NOMO-1 (cell line): ENCODE data around the gene THADA.

Experiments used
- DNase-seq, 2 experiments: peaks; one replicate each; lab custom pipeline; 2025; ENCODE audit not compliant: unreplicated experiment in 2 of 2; lab: John Stamatoyannopoulos, UW

Gene THADA

DNA sequence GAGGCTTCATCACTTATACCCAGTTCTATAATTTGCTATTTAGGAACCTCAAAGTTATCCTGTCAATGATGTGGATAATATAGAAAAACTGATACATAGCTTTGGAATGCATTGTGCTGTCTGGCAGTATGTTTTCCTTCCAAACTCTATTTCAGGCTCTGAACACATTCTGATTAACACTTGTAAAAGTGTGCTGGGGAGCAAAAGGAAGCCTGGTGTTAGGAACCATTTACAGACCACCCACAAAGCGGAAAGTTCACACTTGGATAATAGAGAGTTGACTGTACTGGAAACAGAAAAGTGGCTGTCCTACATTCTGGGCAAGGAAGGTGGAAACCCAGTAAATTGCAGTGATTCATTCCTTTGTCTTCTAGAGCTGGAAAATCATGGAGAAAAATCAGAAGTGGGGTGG lies 254.9 kb downstream of the THADA start:
- DNase-seq, result no peak

DNA sequence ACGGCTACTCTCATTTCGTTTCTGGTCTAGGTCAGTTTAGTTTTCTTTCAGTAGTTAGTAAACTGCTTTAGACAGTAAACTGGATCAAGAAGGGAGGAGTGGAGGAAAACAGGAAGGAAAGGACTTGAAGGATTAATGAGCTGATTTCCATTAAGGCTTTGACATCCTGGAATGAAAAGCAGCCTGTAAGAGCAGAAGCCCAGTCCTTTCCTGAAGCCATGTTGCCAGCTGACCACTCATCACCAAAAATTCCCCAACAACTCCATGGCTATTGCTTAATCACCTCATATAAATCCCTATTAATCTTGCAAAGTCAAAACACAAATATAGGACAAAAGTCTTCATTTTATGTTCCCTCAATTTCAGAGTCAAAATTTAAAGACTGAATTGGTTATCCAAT lies 255.8 kb downstream of the THADA start:
- DNase-seq, result no peak

DNA sequence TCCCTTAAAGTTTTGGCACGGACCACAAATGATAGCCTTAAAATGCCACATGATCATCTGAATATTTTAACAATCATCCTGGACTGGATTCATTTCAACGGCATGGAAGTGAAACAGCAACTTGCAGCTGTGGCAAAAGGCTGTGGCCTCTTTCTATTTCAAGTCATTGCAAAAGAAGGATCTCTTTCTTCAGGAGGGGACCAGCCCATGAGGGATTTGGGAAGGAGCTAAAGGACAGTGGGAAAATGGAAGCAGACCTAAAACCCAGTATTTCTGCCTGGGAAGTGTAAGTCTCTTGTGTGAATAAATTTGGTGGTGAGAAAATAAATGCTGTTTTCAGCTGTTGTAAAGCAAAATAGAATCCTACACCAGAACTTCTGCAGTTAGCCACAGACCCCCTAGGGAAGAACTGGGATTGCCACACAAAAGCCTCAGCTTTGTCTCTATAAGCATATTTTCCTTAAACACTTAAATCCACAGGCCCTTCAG lies 262.1 kb downstream of the THADA start:
- DNase-seq, result peak; percentile 78 to 89

DNA sequence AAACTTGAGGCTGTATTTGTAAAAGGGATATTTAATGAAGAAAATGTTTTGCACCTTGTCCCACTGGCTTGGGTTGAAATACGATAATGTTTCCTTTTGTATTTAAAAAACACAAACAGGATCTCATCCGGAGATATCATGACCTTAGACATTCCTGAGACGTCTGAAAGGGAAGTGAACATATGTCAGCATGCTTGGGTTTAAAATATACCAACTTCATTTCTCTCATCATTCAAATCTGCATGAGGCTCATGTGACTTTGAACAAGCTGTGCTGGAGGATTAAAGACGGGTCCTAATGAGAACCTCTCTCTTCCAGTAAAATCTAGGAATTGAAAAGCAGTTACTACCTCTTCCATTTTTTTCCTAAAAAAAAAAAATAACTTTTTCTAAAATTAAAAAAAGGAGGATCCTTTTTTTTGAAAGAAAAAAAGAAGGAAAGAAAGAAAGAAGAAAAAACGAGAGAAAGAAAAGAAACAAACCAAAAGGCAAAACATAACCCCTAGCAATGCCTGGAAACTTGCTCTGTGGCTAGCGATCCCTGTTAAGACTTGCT lies 262.7 kb downstream of the THADA start:
- peak in 1 of 2 experiments; percentile 48 for DNase-seq

DNA sequence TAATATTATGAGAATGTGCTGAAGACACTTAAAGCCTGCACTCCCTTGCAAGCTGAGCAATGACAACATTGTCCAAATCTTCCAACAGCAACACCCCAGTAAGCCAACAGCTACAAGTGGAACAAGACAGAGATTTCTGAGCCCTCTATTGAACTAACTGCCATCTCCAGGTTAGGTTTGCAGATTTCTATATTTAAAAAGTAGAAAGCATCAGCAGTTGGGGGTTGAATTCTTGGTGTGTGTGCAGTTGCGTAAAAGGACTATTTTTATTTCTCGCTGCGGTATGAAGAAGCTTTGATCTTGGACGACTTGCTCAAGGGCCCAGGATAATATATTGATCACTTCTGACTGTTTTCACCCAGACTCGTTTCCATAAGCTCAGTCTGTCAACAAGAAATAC lies 263.2 kb downstream of the THADA start:
- DNase-seq, result peak; percentile 83 to 90

DNA sequence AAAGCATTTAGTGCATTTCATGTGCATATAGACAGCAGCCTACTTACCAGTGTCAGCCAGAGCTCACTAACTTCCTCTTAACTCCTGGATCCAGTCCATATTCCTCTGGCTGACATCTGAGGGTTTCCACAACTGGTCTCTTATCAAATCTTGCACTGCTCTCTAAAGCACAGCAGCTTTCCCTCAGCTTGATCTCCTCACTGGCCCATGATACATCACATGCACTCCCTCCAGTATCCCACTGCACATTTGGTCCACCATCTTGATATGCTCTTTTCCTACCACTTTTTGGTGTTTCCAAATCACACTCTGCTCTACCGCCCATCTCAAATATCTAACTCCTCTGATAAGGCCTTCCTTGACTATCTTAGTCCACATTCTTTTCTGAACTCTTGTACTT lies 264.4 kb downstream of the THADA start:
- DNase-seq, result peak; percentile 15 to 47

DNA sequence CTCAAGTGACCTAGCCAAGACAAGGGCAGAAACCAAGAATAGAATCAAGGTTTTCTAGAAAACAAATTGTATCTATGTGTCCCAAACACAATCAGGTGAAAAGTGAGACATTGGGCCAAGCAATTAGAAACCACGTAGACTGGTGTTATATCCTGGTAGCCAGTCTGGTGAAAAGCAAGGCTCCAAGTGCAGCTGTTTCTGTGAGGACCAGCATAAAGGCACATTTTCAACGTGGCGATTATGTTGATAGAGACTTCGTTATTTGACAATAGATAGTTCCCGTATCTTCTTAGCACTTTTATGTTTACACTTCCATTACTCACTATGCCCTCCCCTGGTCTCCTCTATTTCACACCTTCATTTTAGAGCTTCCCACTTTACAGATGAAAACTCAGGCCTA lies 266.2 kb downstream of the THADA start:
- no peak for DNase-seq

DNA sequence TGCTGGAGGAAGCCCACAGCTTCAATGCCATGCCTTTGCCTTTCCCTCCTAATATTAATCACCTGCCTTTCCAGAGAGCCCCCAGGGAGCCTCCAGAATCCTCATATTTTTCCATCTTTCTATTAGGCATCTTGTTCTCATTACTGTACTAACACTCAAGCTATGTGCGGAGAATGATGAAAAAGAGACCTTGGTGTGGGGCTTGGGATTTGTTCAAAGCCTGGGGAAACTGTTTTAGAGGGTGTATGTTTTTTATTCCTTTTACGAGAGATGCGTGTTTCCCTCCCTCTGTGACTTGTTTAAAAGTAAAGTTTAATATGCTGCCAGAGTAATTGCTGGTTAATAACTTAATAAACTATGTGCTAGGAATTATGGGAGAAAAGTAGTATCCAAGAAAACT lies 267.0 kb downstream of the THADA start:
- no peak for DNase-seq

DNA sequence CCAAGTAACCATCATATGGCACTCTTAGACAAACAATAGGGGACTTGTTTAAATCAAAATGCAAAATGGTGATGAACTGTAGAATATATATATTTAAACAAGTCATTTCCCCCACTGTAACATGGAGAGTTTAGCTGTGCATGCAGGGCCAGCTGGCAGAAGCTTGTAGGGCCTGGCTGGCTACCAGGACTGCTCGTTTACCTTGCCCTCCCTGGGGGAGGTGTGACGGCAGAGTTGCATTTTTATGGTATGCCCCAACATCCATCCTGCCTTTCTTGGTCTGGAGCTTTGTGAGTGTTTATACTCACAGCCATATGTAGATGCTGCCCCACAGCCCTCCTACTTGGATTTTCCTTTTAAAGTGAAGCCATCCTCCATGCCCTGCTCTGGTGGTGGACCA lies 267.7 kb downstream of the THADA start:
- no peak for DNase-seq

DNA sequence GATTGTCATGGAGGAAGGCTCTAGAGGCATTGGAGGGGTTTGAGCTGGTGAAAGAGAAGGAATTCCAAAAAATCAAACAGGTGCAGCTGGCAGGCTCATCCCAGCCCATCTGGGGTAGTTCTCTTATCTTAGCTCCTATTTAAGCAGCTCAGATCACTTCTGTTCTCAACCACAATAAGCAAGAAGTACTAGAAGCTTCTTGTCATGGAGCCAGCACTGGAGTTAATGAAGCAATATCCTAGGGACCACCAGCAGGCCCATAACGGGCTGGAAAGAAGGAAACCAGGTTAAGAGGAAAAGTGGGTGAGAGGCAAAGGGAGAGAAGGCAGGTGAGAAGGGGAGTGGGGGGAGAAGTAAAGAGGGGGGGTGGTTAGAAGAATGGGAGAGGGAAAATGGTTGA lies 268.7 kb downstream of the THADA start:
- DNase-seq, result peak in 1 of 2 experiments; percentile 54

DNA sequence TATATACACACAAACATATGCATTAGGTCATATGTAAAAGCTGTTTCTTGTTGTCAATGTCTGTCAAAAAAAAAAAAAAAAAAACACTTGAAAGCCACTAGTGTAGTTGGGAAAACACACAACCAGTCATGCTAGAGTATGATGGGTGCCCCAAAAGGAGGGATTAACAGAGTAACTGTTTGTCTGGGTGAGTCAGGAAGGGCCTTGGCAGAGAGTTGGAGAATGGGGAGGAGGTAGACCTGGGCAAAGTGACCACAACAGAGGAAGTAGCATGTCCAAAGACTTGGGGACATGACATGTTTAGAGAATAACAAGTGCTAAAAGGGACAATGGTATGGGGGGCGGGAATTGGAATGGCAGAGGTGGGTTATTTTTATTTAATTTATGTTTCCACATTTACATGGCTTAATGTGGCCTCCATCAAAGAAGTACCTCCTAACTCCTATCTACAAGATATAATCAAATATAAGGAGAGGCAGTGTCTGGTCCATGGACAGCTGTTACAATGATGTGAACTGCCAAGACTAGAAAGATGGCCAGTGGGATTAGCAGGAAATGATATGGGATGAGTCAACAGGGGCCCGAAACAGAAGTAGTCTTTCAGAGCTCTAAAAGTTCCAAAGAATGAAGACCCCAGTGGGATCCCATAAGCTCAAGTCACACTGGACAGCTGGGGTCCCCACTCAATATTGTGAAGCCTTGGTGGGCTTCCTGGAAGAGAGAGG lies 269.6 kb downstream of the THADA start:
- DNase-seq, result peak in 1 of 2 experiments; percentile 32

DNA sequence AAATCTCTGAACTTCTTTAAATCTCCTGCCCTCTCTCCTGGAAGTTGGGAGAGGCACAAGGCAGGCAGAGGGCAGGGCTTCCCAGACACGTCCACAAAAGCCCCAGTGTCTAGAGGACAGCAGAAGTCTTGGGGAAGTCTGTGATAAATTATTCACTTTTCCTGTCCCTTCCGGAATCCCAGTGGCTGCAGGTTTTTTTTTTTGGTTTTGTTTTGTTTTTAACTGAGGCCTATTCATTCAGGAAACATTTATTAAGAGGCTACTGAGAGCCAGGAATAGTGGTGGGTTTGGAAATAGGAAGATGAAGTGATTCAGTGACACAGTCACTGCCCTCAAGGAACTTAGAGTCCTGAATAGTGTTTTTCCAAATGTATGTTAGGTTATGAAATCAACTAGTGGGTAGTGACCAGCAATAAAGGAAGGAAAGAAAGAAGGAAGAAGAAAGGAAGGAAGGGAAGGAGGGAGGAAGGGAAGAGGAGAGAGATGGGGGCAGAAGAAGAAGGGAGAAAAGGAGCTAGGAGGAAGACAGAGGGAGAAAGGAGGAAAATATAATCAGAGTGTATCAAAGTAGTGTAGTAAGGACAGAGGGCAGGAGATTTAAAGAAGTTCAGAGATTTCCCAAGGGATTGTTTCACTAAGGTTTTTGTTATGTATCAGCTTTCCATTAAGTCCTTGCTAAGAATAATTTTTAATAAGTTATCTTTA lies 270.6 kb downstream of the THADA start:
- no peak for DNase-seq

DNA sequence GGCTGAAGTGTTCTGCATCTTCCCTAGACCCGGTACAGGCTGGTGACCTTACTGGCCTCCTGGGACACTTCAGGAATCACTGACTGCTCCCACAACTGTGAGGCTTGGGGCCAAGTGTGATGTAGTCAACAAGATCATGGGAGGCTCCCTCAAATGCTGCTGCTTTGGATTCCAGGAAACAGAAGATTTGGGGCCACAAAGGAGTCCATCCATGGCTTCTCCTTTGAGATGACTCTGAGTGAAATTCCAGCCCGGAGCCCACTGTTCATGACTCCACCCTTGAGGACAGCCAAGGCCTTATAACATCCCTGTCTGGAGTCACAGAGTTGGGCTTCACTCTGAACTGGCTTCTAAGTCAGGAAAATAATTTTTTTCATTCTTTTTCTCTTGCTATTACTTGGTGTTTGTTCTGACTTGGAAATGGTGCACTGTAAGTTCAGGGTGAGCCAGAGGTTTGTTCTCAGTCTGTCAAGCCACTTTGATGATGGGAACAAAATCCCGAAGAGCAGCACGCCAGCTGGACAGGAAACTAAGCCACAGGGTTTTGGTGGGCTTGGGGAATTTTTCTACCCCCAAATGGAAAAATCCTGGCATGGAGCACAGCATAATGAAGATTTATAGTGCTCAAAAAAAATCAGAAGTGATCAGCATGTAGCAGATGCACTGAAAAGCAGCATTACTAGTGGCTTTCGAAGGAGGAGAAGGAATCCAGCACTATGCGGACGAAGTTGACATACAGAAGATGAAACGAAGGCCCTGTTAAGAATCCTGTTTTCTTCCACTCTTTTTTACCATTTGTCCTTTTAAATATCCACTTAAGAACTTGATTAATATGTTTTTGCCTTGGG lies 271.4 kb downstream of the THADA start:
- no peak for DNase-seq

DNA sequence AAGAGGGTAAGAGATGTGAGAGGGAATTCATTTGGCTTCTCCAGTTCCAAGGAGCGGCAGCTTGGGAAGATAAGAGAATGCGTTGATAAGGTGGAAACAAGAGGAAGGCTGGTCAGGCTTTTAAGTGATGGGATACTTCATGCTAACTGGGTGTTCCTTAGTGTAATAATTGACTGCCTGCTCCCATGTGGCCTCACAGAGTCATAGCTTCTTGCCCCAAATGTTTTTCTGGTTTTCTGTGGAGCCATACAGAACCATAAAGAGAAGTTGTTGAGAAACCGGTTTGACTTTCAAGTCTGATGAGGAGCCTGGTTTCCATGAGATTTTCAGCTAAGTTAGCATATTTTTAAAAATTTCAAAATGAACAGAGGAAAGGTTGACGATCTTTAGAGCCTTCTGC lies 272.0 kb downstream of the THADA start:
- DNase-seq, result no peak

DNA sequence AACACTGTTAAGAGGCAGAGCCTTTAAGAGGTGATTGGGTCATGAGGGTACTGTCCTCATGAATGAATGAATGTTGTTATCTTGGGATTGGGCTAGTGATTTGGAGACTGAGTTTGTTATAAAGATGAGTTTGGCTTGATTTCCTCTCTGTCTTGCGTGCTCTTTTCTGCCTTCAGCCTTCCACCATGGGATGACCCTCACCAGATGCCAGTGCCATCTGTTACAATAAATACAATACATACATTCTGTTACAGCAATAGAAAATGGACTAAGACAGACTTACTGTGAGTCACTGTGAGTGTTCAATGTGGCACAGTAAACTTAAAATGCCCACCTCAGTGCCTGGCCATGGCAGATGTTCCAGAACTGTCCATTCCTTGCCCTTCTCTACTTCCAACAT lies 274.4 kb downstream of the THADA start:
- no peak for DNase-seq

DNA sequence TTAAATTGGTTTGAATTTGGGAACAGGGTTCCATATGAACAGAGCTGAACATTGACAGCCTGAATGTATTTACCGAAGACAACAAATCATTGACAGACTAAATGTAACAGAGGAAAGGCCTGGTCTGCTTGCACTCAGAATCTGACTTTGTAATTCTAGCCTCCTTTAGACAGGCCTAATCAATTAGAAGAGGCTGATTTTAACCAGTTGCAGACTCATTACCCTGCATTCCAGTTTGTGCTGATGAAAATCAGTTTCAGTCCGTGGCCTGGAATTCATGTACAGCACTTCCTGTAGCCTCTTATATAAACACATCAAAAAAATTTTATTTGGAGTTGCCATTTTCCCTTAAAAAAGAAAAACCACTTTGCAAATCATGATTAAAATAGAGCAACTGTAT lies 276.3 kb downstream of the THADA start:
- no peak for DNase-seq

DNA sequence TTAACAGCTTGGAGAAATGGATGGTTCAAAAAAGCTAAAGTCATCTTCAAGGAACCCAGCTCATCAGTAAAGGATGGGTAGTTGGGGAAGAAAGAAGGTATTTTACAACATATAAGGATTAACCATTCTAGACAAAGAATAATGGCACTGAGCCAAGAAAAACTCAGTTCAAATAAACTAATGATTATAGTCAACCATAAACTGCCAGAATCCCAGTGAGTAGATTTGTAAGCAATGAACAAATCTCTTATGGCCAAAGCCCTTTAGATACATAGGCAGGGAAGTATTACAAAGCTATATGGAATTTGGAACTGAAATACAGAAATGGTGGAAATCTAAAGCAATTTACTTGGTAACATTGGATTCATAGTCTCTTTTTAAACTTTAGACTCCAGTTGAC lies 277.0 kb downstream of the THADA start:
- no peak for DNase-seq

DNA sequence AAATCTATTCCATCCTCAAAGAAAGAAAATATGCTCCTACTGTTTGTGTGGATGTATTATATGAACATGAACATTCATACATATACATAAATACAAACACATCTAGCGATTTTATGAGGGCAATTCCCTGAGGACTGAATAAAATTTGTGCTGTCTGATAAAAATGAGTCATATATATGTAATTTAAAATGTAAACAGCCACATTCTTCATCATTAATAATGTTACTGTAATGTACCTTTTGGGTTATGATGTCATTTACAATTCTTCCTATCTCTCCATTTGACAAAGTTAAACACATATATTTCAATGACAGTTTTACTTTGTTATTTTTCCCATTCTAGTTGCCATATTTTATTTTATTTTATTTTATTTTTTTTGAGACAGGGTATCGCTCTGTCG lies 278.2 kb downstream of the THADA start:
- no peak for DNase-seq

DNA sequence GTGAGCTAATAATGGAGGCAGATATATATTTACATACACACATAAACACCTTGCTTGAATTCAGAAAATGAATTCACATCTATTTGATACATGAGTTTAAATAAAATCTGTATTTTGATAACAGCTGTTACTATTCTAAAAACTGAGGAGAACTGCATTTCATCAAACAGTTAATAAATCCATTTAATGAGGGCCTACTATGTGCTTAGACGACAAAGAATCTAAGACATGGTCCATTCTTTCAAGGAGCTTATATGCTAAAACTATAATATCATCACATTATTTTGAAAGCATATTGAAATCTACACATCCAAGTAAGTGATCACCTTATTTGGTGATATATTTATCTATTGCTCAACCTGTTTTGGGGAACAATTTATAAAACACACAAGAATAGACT lies 278.6 kb downstream of the THADA start:
- DNase-seq, result no peak

DNA sequence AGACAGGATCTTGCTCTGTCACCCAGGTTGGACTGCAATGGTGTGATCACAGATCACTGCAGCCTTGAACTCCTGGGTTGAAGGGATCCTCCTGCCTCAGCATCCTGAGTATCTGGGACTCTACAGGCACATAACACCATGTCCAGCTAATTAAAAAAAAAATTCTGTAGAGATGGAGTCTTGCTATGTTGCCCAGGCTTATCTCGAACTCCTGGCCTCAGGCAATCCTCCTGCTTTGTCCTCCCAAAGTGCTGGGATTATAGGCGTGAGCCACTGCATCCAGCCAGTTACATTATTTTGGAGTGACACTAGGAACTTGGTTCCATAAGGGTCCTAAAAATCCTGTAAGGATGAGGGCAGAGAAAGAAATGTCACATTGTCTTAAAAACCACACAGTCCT lies 280.4 kb downstream of the THADA start:
- no peak for DNase-seq

DNA sequence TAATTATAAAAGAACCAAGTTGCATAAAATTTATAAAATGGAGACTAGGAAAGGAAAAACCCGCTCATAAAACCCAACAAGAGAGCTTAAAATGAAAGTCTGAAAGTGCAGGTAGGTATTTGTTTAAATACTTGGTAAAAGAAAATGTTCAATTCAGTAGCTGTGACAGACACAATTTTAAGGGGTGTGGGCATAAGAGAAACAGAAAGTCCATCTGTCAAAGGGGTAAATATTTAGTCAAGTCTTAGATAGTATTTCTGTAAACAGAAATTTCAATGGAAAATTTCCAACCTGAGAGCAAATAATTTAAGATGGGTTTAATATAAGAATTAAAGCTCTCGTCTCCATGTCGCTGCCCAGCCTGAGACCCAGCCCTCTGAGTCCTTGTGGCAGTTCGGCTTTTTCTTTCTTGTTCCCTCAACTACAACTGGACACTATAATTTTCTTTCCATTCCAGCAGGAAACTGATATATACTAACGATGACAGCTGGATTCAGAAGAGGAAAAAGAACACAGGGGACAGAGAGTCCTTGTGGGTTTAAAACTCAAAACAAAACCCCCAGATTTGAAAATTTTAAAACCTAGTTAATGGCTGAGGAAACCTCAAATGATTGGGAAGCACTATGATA lies 281.4 kb downstream of the THADA start:
- DNase-seq, result no peak
